ENCODE results near the gene SGSM2. TPM values are rescaled to one million over a fixed set of nuclear protein-coding genes. Genes with fewer than 3 reads are reported as not detected.

SGSM2 gene
- total RNA-seq, 4 donors from 2014 or later = 42.6 to 97.1 (median 56.5) TPM

DNA sequence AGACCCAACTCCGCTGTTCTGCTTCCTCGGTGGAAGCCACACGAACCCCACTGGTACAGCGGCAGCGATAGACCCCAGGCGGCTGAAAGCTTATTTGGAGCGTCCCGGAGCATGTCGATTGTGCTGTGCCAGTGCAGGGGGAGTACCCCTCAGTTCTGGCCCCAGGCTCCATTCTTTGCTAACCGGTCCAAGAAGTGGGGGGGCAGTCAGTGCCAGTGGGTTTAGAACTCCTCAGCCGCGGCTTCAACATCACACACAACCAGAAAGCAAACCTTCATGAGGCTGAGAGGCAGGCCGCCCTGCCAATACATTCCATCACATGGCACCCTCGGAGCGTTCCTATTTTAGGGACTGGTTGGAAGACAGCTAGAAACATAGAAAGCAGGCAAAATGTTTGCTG, 65.2 kb downstream of the SGSM2 start:
- peak in 1 of 2 donors; percentile 87 for DNase-seq (ENCODE audit: low spot score in 2 of 2)
- no peak overlapping the region for H3K4me3 ChIP-seq (ENCODE audit: low read depth, poor library complexity, severe bottlenecking)
- TF ChIP-seq POLR2A (IDR thresholded peaks at IDR 0.05) = no peak
- TF ChIP-seq, protein P1, sequence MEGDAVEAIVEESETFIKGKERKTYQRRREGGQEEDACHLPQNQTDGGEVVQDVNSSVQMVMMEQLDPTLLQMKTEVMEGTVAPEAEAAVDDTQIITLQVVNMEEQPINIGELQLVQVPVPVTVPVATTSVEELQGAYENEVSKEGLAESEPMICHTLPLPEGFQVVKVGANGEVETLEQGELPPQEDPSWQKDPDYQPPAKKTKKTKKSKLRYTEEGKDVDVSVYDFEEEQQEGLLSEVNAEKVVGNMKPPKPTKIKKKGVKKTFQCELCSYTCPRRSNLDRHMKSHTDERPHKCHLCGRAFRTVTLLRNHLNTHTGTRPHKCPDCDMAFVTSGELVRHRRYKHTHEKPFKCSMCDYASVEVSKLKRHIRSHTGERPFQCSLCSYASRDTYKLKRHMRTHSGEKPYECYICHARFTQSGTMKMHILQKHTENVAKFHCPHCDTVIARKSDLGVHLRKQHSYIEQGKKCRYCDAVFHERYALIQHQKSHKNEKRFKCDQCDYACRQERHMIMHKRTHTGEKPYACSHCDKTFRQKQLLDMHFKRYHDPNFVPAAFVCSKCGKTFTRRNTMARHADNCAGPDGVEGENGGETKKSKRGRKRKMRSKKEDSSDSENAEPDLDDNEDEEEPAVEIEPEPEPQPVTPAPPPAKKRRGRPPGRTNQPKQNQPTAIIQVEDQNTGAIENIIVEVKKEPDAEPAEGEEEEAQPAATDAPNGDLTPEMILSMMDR (IDR thresholded peaks at IDR 0.05) = no peak
- intact Hi-C loops (cut with DNase I; ENCODE audit: low total_unique reads) = no loop called here
- WGBS, 2 donors = 16 to 25% methylated on average over 15 of the region's 15 CpGs

DNA sequence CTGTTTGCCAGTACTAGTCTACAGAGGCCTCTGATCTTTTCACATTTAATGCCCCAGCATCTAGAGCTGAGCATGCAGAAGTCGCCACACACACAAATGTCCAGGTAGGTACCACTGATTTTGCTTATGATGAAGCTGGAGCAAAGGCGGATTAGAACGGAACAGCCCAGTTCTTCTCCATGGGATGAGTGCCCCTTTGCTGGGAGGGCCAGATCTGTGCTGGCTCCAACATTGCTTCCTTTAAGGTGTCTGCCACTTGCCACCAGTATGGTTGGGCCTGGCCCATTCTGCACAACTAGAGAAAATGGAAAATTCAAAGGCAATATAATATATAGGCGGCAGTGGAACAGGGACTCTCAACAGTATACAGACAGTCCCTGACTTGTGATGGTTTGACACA, 65.7 kb downstream of the SGSM2 start:
- no peak overlapping the region for H3K4me3 ChIP-seq (ENCODE audit: low read depth, poor library complexity, severe bottlenecking)
- TF ChIP-seq POLR2A (IDR thresholded peaks at IDR 0.05) = no peak
- TF ChIP-seq, protein P1 (IDR thresholded peaks at IDR 0.05) = no peak
- intact Hi-C loops (cut with DNase I; ENCODE audit: low total_unique reads) = no loop called here
- 96 to 99% methylated on average over 4 of the region's 4 CpGs for WGBS, 2 donors
- DNase-seq (ENCODE audit: low spot score in 2 of 2) = no peak

DNA sequence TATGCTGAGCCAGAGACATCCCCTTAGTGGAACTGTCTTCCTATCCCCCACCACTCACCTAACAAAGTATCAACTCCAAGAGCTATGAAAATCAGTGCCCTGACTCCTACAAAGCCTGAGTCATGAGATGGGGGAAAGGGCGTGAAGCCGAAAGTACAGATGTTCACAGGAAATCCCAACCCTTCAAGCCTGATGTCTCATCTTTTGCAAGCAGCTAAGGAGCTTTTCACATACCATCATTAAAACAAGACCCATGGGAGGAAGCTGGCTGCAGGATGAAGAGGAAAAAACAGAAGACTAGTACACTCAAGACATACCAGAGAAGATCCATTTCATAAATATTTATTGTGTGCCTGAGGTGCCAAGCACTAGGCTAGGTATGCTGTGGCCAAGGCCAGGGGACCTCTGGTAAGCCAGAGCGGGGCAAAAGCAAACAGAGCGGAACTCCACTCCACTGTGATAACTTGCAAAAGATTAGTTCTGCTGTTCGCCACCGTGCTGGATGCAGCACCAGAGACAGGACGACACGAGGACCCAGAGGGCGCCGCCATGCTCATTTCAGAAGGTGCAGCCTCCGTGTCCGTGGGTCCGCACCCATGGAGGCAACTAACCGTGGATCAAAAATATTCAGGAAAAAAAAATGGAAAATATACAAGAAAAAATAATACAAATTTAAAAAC, 68.1 kb downstream of the SGSM2 start:
- WGBS, 2 donors = 66 to 69% methylated on average over 14 of the region's 14 CpGs
- TF ChIP-seq POLR2A (IDR thresholded peaks at IDR 0.05) = no peak
- TF ChIP-seq, protein P1 (IDR thresholded peaks at IDR 0.05) = no peak
- intact Hi-C loops (cut with DNase I; ENCODE audit: low total_unique reads) = no loop called here
- DNase-seq (ENCODE audit: low spot score in 2 of 2) = peak; percentile 58 to 88
- H3K4me3 ChIP-seq (ENCODE audit: low read depth, poor library complexity, severe bottlenecking) = no peak overlapping the region

DNA sequence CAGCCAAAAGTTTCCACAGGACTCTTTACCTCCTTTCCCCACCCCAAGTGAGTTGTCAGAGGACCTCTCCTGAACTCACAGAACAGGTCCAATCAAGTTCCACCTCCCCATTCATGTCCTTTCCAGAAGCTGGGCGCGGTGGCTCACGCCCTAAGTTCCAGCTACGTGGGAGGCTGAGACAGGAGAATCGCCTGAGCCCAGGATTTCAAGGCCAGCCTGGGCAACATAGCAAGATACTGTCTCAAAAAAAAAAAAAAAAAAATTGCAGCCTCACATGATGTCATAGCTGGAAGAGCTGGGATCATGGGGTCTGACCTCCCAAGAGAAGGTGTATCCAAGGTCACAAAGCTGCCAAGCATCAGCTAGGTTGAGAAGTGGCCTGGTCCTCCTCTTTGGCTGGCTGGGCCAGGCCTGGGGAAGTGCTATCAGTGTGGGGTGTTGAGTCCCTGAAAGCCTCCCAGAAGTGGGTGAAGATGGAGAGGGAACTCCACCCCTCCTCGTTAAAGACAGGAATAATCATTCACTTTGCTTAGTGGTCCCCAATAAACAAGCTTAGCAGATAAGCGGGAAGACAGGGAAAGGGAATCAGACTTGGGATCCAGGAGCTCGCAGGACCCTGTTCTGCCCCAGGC, 69.1 kb downstream of the SGSM2 start:
- WGBS, 2 donors = 41 to 44% methylated on average over 8 of the region's 8 CpGs
- no peak overlapping the region for H3K4me3 ChIP-seq (ENCODE audit: low read depth, poor library complexity, severe bottlenecking)
- intact Hi-C loops (cut with DNase I; ENCODE audit: low total_unique reads) = no loop called here

DNA sequence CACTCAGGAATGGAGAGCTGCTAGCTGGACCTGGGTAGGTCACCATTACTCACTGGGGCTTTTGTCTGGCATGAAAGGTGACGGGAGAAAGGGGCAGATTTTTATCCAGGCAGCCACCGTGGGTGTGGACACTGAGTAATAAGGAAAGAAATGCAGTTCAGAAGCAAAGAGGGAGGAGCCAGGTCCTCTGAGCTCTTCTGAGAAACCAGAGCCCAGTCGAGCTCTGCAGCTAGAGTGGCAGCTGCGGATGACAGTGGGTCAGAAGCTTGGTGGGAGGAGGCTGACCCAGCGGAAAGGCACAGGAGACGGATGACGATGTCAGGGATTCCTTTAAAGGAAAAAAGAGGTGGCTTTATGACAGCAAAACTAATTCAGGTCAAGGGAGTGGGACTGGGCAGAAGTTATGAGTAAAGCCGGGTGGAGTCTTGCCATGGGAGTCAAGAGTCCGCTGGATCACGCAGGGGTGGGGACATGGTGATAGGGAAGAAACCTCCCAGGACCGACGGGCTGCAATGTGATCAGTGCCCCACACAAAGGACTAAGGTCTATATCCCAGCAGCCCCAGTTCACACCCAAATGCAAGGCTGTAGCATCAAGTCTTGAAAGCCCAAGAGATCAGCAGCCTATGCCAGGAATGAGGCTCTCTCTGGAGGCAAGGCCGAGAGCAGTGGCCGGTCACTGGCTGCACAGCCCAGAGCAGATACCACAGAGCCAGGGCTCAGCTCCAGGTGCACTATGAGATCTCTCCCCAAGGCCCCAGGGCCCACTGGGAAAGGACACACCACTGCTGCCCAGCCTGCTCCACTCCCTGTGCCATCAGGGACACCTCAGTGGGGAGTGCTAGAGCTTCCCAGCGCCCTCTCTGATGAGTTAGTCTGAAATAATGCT, 69.8 kb downstream of the SGSM2 start:
- H3K4me3 ChIP-seq (ENCODE audit: low read depth, poor library complexity, severe bottlenecking) = no peak overlapping the region
- peak; percentile 71 to 93 for DNase-seq (ENCODE audit: low spot score in 2 of 2)
- TF ChIP-seq, protein P1 (IDR thresholded peaks at IDR 0.05) = no peak
- no peak for TF ChIP-seq POLR2A (IDR thresholded peaks at IDR 0.05)
- intact Hi-C loops (cut with DNase I; ENCODE audit: low total_unique reads) = no loop called here
- WGBS, 2 donors = 22 to 27% methylated on average over 15 of the region's 15 CpGs

More for the DNA sequence above, 69.1 kb downstream of the SGSM2 start:
- DNase-seq (ENCODE audit: low spot score in 2 of 2) = peak in 1 of 2 donors; percentile 89
- TF ChIP-seq, protein P1 (IDR thresholded peaks at IDR 0.05) = no peak
- no peak for TF ChIP-seq POLR2A (IDR thresholded peaks at IDR 0.05)

All from lower leg skin (tissue), 4 donors.